A549 (cell line): Measurements from ENCODE around the gene HMHB1. TPM values are rescaled to one million over a fixed set of nuclear protein-coding genes. Genes with fewer than 3 reads are reported as not detected.

Experiments used
- ATAC-seq, 2 experiments: fragments of 200-7000 bp in 1 of 2; fragments of >200 bp in 1 of 2; cut with Nextera tagmentation in 1 of 2; cut with Tn5 transposase in 1 of 2; 3 replicates each; pipeline versions ENCODE4 v1.8.0 to v1.9.1; 2018 to 2020; ENCODE audit warnings: mild to moderate bottlenecking in 1 of 2, moderate library complexity in 1 of 2
- CTCF ChIA-PET: fragments of 300-600 bp; sonication (Branson Sonifier 250); formaldehyde crosslinking; extraction: SDS; loops from one replicate; lab custom pipeline; 2021; ENCODE audit warnings: antibody characterized with exemption, inconsistent platforms; lab: Yijun Ruan, JAX
- POLR2A ChIA-PET: fragments of 350-600 bp; formaldehyde crosslinking; extraction: SDS; loops from one replicate; lab custom pipeline; 2021; ENCODE audit warnings: antibody characterized with exemption, inconsistent platforms; lab: Yijun Ruan, JAX
- DNase-seq, 2 experiments: peaks; one replicate each; pipeline versions ENCODE4 v3.0.0 to v3.0.0-alpha.2; 2011 to 2016; ENCODE audit warnings: low read depth in 1 of 2, low spot score in 1 of 2
- FAIRE-seq: peaks from 2 replicates; lab custom pipeline; 2011; peaks lifted over from hg19 to GRCh38; lab: Jason Lieb, UNC
- H3K27ac ChIP-seq, 2 experiments: fragments of >200 bp; sonication (Bioruptor Twin); formaldehyde crosslinking; 3 replicates each; pipeline ENCODE4 v1.5.1; 2016 to 2017
- H3K4me1 ChIP-seq: fragments of >200 bp; sonication (Bioruptor Twin); formaldehyde crosslinking; 3 replicates; pipeline ENCODE4 v1.6.1; 2016
- H3K4me2 ChIP-seq: fragments of >200 bp; sonication (Bioruptor Twin); formaldehyde crosslinking; 3 replicates; pipeline ENCODE4 v1.6.1; 2016
- H3K4me3 ChIP-seq: fragments of >200 bp; sonication (Bioruptor Twin); formaldehyde crosslinking; 3 replicates; pipeline ENCODE4 v1.5.1; 2016
- H3K9me3 ChIP-seq: fragments of >200 bp; sonication (Bioruptor Twin); formaldehyde crosslinking; 3 replicates; pipeline ENCODE4 v1.6.1; 2016
- CBX2 ChIP-seq: fragments of 200-600 bp; sonication (generic); IDR thresholded peaks from 2 replicates; pipeline ENCODE4 v1.6.1; 2016; ENCODE audit warnings: low read depth, mild to moderate bottlenecking, borderline replicate concordance
- CBX8 ChIP-seq: fragments of 200-600 bp; sonication (generic); IDR thresholded peaks from 2 replicates; pipeline ENCODE4 v1.6.1; 2016
- CEBPB ChIP-seq, 2 experiments: fragments of >200 bp in 1 of 2; sonication (Bioruptor Twin) in 1 of 2; formaldehyde crosslinking in 1 of 2; IDR thresholded peaks; 2 replicates each; pipeline ENCODE4 v1.6.1; 2012 to 2016
- CHD2 ChIP-seq: fragments of 150-350 bp; IDR thresholded peaks from 2 replicates; pipeline ENCODE4 v1.6.1; 2014; ENCODE audit warnings: low read length; ENCODE audit not compliant: partially characterized antibody
- CTCF ChIP-seq: fragments of >200 bp; sonication (Bioruptor Twin); formaldehyde crosslinking; IDR thresholded peaks from 3 replicates; pipeline ENCODE4 v1.5.1; 2016
- EHMT2 ChIP-seq: fragments of 200-600 bp; sonication (generic); IDR thresholded peaks from 2 replicates; pipeline ENCODE4 v1.6.1; 2016; ENCODE audit warnings: antibody characterized with exemption, low read depth, mild to moderate bottlenecking, moderate library complexity
- ELK1 ChIP-seq: fragments of 150-350 bp; IDR thresholded peaks from 2 replicates; pipeline ENCODE4 v1.6.1; 2014; ENCODE audit warnings: low read depth, mild to moderate bottlenecking, low read length
- EP300 ChIP-seq, 2 experiments: fragments of >200 bp; sonication (Bioruptor Twin); formaldehyde crosslinking; IDR thresholded peaks; 2 replicates in 1 of 2; 3 replicates in 1 of 2; pipeline ENCODE4 v1.6.1; 2016 to 2017
- ESRRA ChIP-seq: fragments of 150-350 bp; IDR thresholded peaks from 2 replicates; pipeline ENCODE4 v1.6.1; 2014; ENCODE audit warnings: mild to moderate bottlenecking, low read length, borderline replicate concordance
- FOSL2 ChIP-seq, 2 experiments: fragments of 450-650 bp in 1 of 2; fragments of >200 bp in 1 of 2; sonication (Bioruptor Twin) in 1 of 2; formaldehyde crosslinking; IDR thresholded peaks; 2 replicates each; pipeline versions ENCODE4 v1.5.0 to v1.6.1; 2016 to 2020; ENCODE audit warnings: mild to moderate bottlenecking in 1 of 2, moderate library complexity in 1 of 2
- GATA3 ChIP-seq: IDR thresholded peaks from 2 replicates; pipeline ENCODE4 v1.6.1; 2012; ENCODE audit warnings: borderline replicate concordance
- HDAC2 ChIP-seq: fragments of 200-600 bp; sonication (generic); IDR thresholded peaks from 2 replicates; pipeline ENCODE4 v1.6.1; 2016
- HOXB13 ChIP-seq: fragments of 250-450 bp; sonication (Bioruptor Pico); IDR thresholded peaks from 2 replicates; pipeline ENCODE4 v1.5.0; 2020; ENCODE audit warnings: low read depth, mild to moderate bottlenecking, moderate library complexity
- JUN ChIP-seq, 2 experiments: fragments of >200 bp; sonication (Bioruptor Twin); formaldehyde crosslinking; IDR thresholded peaks; 2 replicates in 1 of 2; 3 replicates in 1 of 2; pipeline ENCODE4 v1.6.1; 2016 to 2017
- JUNB ChIP-seq: fragments of >200 bp; sonication (Bioruptor Twin); formaldehyde crosslinking; IDR thresholded peaks from 2 replicates; pipeline ENCODE4 v1.6.1; 2016
- MAFK ChIP-seq: fragments of 450-650 bp; IDR thresholded peaks from 2 replicates; pipeline ENCODE4 v1.6.1; 2014; ENCODE audit not compliant: partially characterized antibody
- MAX ChIP-seq: IDR thresholded peaks from 2 replicates; pipeline ENCODE4 v1.6.1; 2012
- MAZ ChIP-seq: fragments of 150-350 bp; IDR thresholded peaks from 2 replicates; pipeline ENCODE4 v1.6.1; 2014; ENCODE audit warnings: antibody characterized with exemption, low read depth, low read length, borderline replicate concordance
- POLR2A ChIP-seq: IDR thresholded peaks from 2 replicates; pipeline ENCODE4 v1.6.1; 2012; ENCODE audit warnings: mild to moderate bottlenecking, low read length
- RAD21 ChIP-seq, 2 experiments: fragments of >200 bp in 1 of 2; sonication (Bioruptor Twin) in 1 of 2; formaldehyde crosslinking in 1 of 2; IDR thresholded peaks in 1 of 2; conservative IDR thresholded peaks in 1 of 2; 2 replicates in 1 of 2; 3 replicates in 1 of 2; pipeline ENCODE4 v1.6.1; 2012 to 2018; ENCODE audit warnings: inconsistent platforms in 1 of 2
- RCOR1 ChIP-seq: fragments of 150-350 bp; IDR thresholded peaks from 2 replicates; pipeline ENCODE4 v1.6.1; 2014; ENCODE audit warnings: antibody characterized with exemption, low read length, low read depth
- REST ChIP-seq: fragments of 200-600 bp; sonication (generic); IDR thresholded peaks from 2 replicates; pipeline ENCODE4 v1.6.1; 2016; ENCODE audit warnings: antibody characterized with exemption, mild to moderate bottlenecking, moderate library complexity
- SMC3 ChIP-seq: fragments of >200 bp; sonication (Bioruptor Twin); formaldehyde crosslinking; IDR thresholded peaks from 3 replicates; pipeline ENCODE4 v1.6.1; 2018; ENCODE audit warnings: inconsistent platforms
- USF2 ChIP-seq: fragments of 450-650 bp; IDR thresholded peaks from 2 replicates; pipeline ENCODE4 v1.6.1; 2014; ENCODE audit warnings: antibody characterized with exemption
- ZFP36 ChIP-seq: fragments of 450-650 bp; IDR thresholded peaks from 2 replicates; pipeline ENCODE4 v1.6.1; 2014; ENCODE audit warnings: borderline replicate concordance; ENCODE audit not compliant: partially characterized antibody
- WGBS: methylation state at CpG from one replicate; pipeline ENCODE4 v1.1.6; 2017; ENCODE audit errors: missing lambda C conversion rate; 5-methylcytosine and 5-hydroxymethylcytosine counted together
- polyA plus RNA-seq, 4 experiments: library from polyadenylated mRNA; depleted of rRNA in 3 of 4; stranded (reverse); fragments of >200 nt; fragmentation: RNase III in 1 of 4; extraction: RNeasy Plus Mini Kit Qiagen cat#74134 plus additional on column Dnase treatment in 1 of 4; gene quantifications; 2 replicates in 3 of 4; 3 replicates in 1 of 4; pipeline ENCODE4 v1.2.3, GENCODE V29; 2011 to 2017

Gene HMHB1
- polyA plus RNA-seq, 2 of the 4 experiments (the other 2 are of a cell fraction), result not detected

GRCh38 chr5:143826951-143827444, 15.0 kb downstream of the HMHB1 start:
- WGBS, result 17% methylated on average over 3 of the region's 3 CpGs

GRCh38 chr5:143828710-143829109, 16.7 kb downstream of the HMHB1 start:
- CTCF ChIA-PET, result interaction anchor here (0.7 to 1.8 kb wide), 4 partner anchors 140 to 424 kb away, joined by 3 to 7 read pairs (median 3); partner anchors contain the start of gene NR3C1
- FAIRE-seq, result no peak
- POLR2A ChIA-PET, result no interaction called here

More at GRCh38 chr5:143826951-143827444, 15.0 kb downstream of the HMHB1 start:
- peak overlapping the region; percentile 80 to 84 for H3K27ac ChIP-seq
- ChIA-PET CTCF (interaction anchor here (0.8 to 5.8 kb wide), 12 partner anchors 34 to 904 kb away, joined by 3 to 26 read pairs (median 4); partner anchors contain the start of gene NR3C1), POLR2A (no interaction called here)
- peaks cover 38% of the 10 kb centered on the region for H3K4me1 ChIP-seq
- FAIRE-seq (peak; percentile 18), ATAC-seq (peak in 1 of 2 experiments; percentile 10; a peak in 1 of 6 replicates), DNase-seq (peak; percentile 12 to 54)
- H3K4me3 ChIP-seq, result no peak overlapping the region
- no peak for TF ChIP-seq ESRRA
- peak in 1 of 2 experiments; percentile 17; a peak in 3 of 5 replicates for TF ChIP-seq RAD21 (conservative IDR thresholded peaks at IDR 0.05 in 1 of 2, IDR thresholded peaks at IDR 0.05 in 1 of 2)
- 0 out of 2 replicates have a peak, but pooled peaks have one; percentile 24 for TF ChIP-seq MAX
- TF ChIP-seq JUN (IDR thresholded peaks at IDR 0.05), result 0 out of 5 replicates have a peak, but pooled peaks of 1 of the 2 experiments have one; percentile 25
- TF ChIP-seq CEBPB (IDR thresholded peaks at IDR 0.05), result 0 out of 4 replicates have a peak, but pooled peaks of 1 of the 2 experiments have one; percentile 17
- TF ChIP-seq MAFK, result peak; percentile 31
- TF ChIP-seq EP300 (IDR thresholded peaks at IDR 0.05), result peak in 1 of 2 experiments; percentile 22; a peak in 1 of 5 replicates
- no peak for TF ChIP-seq FOSL2 (IDR thresholded peaks at IDR 0.05)
- peak; percentile 49; the same call in 1 of the 2 replicates for TF ChIP-seq FOSL2 (CRISPR knock-in tag; IDR thresholded peaks at IDR 0.05)
- TF ChIP-seq JUNB, result 0 out of 2 replicates have a peak, but pooled peaks have one; percentile 51
- TF ChIP-seq GATA3, result peak; percentile 62; the same call in 1 of the 2 replicates
- TF ChIP-seq CBX2, result no peak
- TF ChIP-seq HOXB13, result no peak
- peak overlapping the region; percentile 52 for H3K4me2 ChIP-seq
- no peaks in the 10 kb centered on the region for H3K9me3 ChIP-seq

More at GRCh38 chr5:143828710-143829109, 16.7 kb downstream of the HMHB1 start:
- Histone ChIP-seq H3K27ac (peak overlapping the region in 1 of 2 experiments; percentile 54; a peak in 2 of 6 replicates), H3K4me3 (no peak overlapping the region), H3K9me3 (no peaks in the 10 kb centered on the region), H3K4me1 (peaks cover 38% of the 10 kb centered on the region), H3K4me2 (no peak overlapping the region)
- TF ChIP-seq EP300 (IDR thresholded peaks at IDR 0.05) (no peak), FOSL2 (IDR thresholded peaks at IDR 0.05) (no peak), FOSL2 (CRISPR knock-in tag; IDR thresholded peaks at IDR 0.05) (no peak), CTCF (no peak), MAFK (no peak), POLR2A (no peak), JUNB (no peak), JUN (IDR thresholded peaks at IDR 0.05) (no peak), HDAC2 (no peak), SMC3 (no peak), MAZ (no peak), RCOR1 (no peak), ELK1 (no peak), CBX8 (no peak), ZFP36 (no peak), REST (no peak), EHMT2 (no peak), CHD2 (no peak), ESRRA (no peak), USF2 (no peak)
- WGBS, result 92% methylated on average over 3 of the region's 3 CpGs
- DNase-seq (no peak), ATAC-seq (no peak)
